NCI-H460 (cell line): ENCODE data around the gene EDC4. TPM values are rescaled to one million over a fixed set of nuclear protein-coding genes. Genes with fewer than 3 reads are reported as not detected.

ENCODE experiments used
- DNase-seq: peaks from one replicate; pipeline ENCODE4 v3.0.0-alpha.2; 2016; ENCODE audit warnings: low read depth; ENCODE audit errors: extremely low read depth
- small RNA-seq, 2 experiments: library from RNA; depleted of rRNA; stranded (forward); fragments of <200 nt; gene quantifications; one replicate each; pipeline ENCODE3, GENCODE V24; 2014
- total RNA-seq: library from RNA; depleted of rRNA; stranded (reverse); fragments of >200 nt; shearing (Covaris generic); gene quantifications from 2 replicates; pipeline ENCODE4 v1.2.3, GENCODE V29; 2014; rRNA removed

Gene EDC4
- total RNA-seq, 1 experiment from 2014 or later, result 52.6 TPM

GRCh38 chr16:67927131-67927941 lies 54.5 kb downstream of the EDC4 start:
- no peak for DNase-seq

GRCh38 chr16:67928147-67928546 lies 55.3 kb downstream of the EDC4 start:
- DNase-seq, result no peak

GRCh38 chr16:67928561-67929364 lies 55.9 kb downstream of the EDC4 start:
- DNase-seq, result peak; percentile 82

GRCh38 chr16:67930191-67930590 lies 57.3 kb downstream of the EDC4 start:
- no peak for DNase-seq

- no peak for DNase-seq
These were observed 57.9 kb downstream of the EDC4 start for GRCh38 chr16:67930678-67931211.

Small RNAs within 50 kb of the gene (small RNA-seq; reads per million reads assigned to genes)
- gene AC040162.2 (0 reads per million in 2 experiments), gene NRN1L (0 reads per million in 2 experiments)

Other genes with a start within 250 kb of the EDC4 start
- gene CARMIL2, start 227.9 kb upstream of the EDC4 start, total RNA-seq, result 0.32 and 0.40 TPM in 2 replicates
- gene ACD, start 212.8 kb upstream of the EDC4 start, total RNA-seq, result 27.7 and 37.9 TPM in 2 replicates
- 3.4 and 6.5 TPM in 2 replicates for gene PARD6A, start 212.1 kb upstream of the EDC4 start, total RNA-seq
- gene ENKD1, start 206.3 kb upstream of the EDC4 start, total RNA-seq, result 10.2 and 10.4 TPM in 2 replicates
- 0.27 TPM in 1 of 2 replicates, not detected in the other for gene C16orf86, start 206.2 kb upstream of the EDC4 start, total RNA-seq
- 15.0 and 17.4 TPM in 2 replicates for gene GFOD2, start 153.7 kb upstream of the EDC4 start, total RNA-seq
- 6.8 and 8.2 TPM in 2 replicates for gene RANBP10, start 66.5 kb upstream of the EDC4 start, total RNA-seq
- gene TSNAXIP1, start 66.2 kb upstream of the EDC4 start, total RNA-seq, result 0.45 TPM in 1 of 2 replicates, not detected in the other
- gene THAP11, start 30.7 kb upstream of the EDC4 start, total RNA-seq, result 43.6 and 49.4 TPM in 2 replicates
- 260 and 267 TPM in 2 replicates for gene NUTF2, start 26.1 kb upstream of the EDC4 start, total RNA-seq
- 26.4 and 28.4 TPM in 2 replicates for gene CENPT, start 25.4 kb upstream of the EDC4 start, total RNA-seq
- 0.87 and 1.9 TPM in 2 replicates for gene NRN1L, start 11.8 kb downstream of the EDC4 start, total RNA-seq
- 5.3 and 6.5 TPM in 2 replicates for gene PSKH1, start 20.2 kb downstream of the EDC4 start, total RNA-seq
- gene CTRL, start 58.8 kb downstream of the EDC4 start, total RNA-seq, result 1.4 and 2.0 TPM in 2 replicates
- gene PSMB10, start 63.8 kb downstream of the EDC4 start, total RNA-seq, result 28.7 and 34.9 TPM in 2 replicates
- 4.6 and 8.4 TPM in 2 replicates for gene LCAT, start 71.1 kb downstream of the EDC4 start, total RNA-seq
- 35.8 and 37.2 TPM in 2 replicates for gene SLC12A4, start 95.6 kb downstream of the EDC4 start, total RNA-seq
- gene DPEP3, start 107.4 kb downstream of the EDC4 start, total RNA-seq, result not detected in 2 replicates
- gene DPEP2, start 126.4 kb downstream of the EDC4 start, total RNA-seq, result not detected in 2 replicates
- gene DPEP2NB, start 142.9 kb downstream of the EDC4 start, total RNA-seq, result not detected in 2 replicates
- 20.1 and 22.7 TPM in 2 replicates for gene DDX28, start 150.2 kb downstream of the EDC4 start, total RNA-seq
- 34.5 and 39.4 TPM in 2 replicates for gene DUS2, start 150.2 kb downstream of the EDC4 start, total RNA-seq
- gene NFATC3, start 212.3 kb downstream of the EDC4 start, total RNA-seq, result 29.5 and 31.3 TPM in 2 replicates